Activated CD4-positive, alpha-beta T cell treated with anti-CD3 and anti-CD28 coated beads for 4 hours (primary cell): ENCODE results near the gene PCDHGB7.
"Not testable (repeated sequence)": the region's sequence is repeated elsewhere in the genome, so short reads cannot be mapped to it uniquely, and the experiment has no call there.

Experiments used
- DNase-seq, 2 donors: peaks; one replicate each; pipeline ENCODE4 v3.0.0-alpha.2; 2020

PCDHGB7 gene

DNA sequence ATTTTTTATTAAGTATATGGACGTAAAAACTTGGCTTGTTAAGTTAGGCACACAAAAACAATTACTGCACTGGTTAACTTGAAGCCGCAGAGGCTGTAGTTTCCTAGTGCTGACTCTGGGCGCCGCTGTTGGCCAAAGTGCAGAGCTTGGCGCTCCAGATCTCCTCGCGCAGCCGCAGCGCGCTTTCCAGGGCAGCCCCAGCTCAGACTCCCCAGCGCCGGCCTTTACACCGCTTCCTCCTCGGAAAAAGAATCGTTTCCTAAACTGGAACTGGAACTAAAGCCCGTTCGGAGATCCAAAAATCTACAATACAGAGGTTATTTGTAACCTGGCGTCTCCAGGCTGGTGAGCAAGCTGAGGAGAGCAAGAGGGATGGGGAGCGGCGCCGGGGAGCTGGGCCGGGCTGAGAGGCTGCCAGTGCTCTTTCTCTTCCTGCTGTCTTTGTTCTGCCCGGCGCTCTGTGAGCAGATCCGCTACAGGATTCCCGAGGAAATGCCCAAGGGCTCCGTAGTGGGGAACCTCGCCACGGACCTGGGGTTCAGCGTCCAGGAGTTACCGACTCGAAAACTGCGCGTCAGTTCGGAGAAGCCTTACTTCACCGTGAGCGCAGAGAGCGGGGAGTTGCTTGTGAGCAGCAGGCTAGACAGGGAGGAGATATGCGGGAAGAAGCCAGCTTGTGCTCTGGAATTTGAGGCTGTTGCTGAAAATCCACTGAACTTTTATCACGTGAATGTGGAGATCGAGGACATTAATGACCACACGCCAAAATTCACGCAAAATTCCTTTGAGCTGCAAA is 19.5 kb upstream of the PCDHGB7 start, which contains the start of gene PCDHGB5:
Gene PCDHGB5 (plus strand): TSS at position 192 of the 796 bp plus-strand sequence. CDS start 181 bp downstream, at position 373.
- DNase-seq = not testable (repeated sequence)

DNA sequence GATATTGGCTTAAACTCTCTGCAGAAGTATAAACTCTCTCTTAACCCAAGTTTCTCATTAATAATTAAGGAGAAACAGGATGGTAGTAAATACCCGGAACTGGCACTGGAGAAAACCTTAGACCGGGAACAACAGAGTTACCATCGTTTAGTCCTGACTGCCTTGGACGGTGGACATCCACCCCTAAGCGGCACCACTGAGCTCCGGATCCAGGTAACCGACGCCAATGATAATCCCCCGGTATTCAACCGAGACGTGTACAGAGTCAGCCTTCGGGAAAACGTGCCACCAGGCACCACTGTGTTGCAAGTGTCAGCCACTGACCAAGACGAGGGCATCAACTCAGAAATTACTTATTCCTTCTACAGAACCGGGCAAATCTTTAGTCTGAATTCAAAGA is 18.9 kb upstream of the PCDHGB7 start:
- no peak for DNase-seq

DNA sequence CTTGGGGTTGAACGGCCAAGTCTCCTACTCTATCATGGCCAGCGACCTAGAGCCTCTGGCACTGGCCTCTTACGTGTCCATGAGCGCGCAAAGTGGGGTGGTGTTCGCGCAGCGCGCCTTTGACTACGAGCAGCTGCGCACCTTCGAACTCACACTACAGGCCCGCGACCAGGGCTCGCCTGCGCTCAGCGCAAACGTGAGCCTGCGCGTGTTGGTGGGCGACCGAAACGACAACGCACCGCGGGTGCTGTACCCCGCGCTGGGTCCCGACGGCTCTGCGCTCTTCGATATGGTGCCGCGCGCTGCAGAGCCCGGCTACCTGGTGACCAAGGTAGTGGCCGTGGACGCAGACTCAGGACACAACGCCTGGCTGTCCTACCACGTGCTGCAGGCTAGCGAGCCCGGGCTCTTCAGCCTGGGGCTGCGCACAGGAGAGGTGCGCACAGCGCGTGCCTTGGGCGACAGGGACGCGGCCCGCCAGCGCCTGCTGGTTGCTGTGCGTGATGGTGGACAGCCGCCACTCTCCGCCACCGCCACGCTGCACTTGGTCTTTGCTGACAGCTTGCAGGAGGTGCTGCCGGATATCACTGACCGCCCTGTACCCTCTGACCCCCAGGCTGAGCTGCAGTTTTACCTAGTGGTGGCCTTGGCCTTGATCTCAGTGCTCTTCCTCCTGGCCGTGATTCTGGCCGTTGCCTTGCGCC is 17.8 kb upstream of the PCDHGB7 start:
- DNase-seq = no peak

DNA sequence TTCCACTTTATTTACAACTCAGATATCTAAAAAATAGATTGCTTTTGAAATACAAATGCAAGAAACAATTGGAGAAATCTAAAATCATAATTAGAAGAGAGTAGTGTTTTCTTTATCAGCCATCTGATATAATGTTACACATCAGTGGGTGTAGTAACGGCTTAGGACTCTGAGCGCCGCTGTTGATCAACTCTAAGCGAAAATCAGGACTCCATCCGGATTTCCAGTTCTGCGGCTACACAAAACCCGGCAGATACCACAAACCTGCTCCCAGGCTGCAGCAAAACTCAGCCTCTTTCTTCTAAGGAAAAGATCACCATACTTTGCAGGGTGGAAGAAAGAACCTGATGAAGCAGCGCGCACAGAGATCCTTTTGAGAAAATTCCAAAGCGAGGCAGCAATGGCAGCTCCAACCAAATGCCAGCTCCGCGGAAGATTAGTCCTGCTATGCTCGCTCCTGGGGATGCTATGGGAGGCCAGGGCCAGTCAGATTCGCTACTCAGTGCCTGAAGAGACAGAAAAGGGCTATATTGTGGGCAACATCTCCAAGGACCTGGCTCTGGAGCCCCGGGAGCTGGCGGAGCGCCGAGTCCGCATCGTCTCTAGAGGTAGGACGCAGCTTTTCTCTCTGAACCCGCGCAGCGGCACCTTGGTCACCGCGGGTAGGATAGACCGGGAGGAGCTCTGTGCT is 14.8 kb upstream of the PCDHGB7 start, which contains the start of gene PCDHGA9:
Gene PCDHGA9 (plus strand): TSS at position 226 of the 691 bp plus-strand sequence. CDS start 175 bp downstream, at position 401.
- no peak for DNase-seq

DNA sequence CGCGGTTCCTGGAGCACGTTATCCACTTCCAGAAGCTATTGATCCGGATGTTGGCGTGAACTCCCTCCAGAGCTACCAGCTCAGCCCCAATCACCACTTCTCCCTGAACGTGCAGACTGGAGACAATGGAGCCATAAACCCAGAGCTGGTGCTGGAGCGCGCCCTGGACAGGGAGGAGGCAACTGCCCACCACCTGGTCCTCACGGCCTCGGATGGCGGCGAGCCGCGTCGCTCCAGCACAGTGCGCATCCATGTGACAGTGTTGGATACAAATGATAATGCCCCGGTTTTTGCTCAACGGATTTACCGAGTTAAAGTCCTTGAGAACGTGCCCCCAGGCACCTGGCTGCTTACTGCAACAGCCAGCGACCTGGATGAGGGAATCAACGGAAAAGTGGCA is 14.1 kb upstream of the PCDHGB7 start:
- no peak for DNase-seq

DNA sequence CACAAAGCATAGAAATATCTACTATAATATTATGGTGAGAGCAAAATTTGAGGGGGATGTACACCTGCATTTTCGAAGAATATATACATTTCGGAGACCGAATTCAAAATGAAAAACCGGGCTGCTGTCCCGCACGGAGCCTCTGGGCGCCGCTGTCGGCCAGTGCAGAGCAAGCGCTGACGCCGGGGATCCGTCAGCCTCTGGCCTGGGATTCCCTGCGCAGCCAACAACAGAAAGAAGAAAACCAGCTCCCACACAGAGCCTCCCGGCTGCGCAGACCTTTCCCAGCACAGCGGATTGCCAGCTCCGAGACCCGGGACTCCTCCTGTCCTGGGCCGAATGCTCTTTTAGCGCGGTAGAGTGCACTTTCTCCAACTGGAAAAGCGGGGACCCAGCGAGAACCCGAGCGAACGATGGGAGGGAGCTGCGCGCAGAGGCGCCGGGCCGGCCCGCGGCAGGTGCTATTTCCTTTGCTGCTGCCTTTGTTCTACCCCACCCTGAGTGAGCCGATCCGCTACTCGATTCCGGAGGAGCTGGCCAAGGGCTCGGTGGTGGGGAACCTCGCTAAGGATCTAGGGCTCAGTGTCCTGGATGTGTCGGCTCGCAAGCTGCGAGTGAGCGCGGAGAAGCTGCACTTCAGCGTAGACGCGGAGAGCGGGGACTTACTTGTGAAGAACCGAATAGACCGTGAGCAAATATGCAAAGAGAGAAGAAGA is 9.5 kb upstream of the PCDHGB7 start, which contains the start of gene PCDHGB6:
Gene PCDHGB6 (plus strand): TSS at position 232 of the 716 bp plus-strand sequence. CDS start 182 bp downstream, at position 414.
- not testable (repeated sequence) for DNase-seq

DNA sequence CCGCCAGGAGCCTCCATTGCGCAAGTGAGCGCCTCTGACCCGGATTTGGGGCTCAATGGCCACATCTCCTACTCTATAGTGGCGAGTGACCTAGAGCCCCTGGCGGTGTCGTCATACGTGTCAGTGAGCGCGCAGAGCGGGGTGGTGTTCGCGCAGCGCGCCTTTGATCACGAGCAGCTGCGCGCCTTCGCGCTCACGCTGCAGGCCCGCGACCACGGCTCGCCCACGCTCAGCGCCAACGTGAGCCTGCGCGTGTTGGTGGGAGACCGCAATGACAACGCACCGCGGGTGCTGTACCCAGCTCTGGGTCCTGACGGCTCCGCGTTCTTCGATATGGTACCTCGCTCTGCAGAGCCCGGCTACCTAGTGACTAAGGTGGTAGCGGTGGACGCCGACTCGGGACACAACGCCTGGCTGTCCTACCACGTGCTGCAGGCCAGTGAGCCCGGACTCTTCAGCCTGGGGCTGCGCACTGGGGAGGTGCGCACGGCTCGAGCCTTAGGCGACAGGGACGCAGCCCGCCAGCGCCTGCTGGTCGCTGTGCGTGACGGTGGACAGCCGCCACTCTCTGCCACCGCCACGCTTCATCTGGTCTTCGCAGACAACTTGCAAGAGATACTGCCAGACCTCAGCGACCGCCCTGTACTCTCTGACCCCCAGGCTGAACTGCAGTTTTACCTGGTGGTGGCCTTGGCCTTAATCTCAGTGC is 7.7 kb upstream of the PCDHGB7 start:
- no peak for DNase-seq

DNA sequence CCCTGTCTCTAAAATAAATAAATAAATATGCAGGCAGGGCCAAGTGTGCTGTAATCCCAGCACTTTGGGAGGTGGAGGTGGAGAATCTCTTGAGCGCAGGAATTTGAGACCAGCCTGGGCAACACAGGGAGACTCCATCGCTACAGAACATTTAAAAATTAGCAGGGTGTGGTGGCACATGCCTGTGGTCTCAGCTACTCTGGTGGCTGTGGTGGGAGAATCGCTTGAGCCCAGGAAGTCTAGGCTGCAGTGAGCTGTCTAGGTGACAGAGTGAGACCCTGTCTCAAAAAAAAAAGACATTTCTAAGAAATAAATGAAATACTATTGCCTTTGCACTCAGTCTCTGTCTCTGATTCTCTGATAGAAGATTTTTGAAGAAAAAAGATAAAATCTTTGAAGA is 5.9 kb upstream of the PCDHGB7 start:
- DNase-seq = no peak

DNA sequence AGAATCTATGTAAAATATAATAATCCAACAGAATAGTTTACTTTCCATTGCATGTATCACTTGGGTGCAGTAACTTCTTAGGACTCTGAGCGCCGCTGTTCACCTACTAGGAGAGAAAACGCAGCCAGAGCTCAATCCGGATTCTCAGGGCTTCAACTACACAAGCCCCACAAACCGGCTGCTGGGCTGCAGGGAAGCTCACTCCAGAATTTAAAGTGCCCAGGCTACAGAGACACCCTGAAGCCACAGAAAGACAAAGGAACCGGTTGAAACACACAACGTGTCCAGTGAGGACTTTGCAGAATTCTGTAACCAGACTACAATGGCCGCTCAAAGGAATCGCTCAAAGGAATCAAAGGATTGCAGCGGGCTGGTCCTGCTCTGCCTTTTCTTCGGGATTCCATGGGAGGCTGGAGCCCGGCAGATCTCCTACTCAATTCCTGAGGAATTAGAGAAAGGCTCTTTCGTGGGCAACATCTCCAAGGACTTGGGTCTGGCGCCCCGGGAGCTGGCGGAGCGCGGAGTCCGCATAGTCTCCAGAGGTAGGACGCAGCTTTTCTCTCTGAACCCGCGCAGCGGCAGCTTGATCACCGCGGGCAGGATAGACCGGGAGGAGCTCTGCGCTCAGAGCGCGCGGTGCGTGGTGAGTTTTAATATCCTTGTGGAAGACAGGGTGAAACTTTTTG is 4.5 kb upstream of the PCDHGB7 start, which contains the start of gene PCDHGA10:
Gene PCDHGA10 (plus strand): TSS at position 134 of the 686 bp plus-strand sequence. CDS start 189 bp downstream, at position 323.
- peak; percentile 44 to 52 for DNase-seq

DNA sequence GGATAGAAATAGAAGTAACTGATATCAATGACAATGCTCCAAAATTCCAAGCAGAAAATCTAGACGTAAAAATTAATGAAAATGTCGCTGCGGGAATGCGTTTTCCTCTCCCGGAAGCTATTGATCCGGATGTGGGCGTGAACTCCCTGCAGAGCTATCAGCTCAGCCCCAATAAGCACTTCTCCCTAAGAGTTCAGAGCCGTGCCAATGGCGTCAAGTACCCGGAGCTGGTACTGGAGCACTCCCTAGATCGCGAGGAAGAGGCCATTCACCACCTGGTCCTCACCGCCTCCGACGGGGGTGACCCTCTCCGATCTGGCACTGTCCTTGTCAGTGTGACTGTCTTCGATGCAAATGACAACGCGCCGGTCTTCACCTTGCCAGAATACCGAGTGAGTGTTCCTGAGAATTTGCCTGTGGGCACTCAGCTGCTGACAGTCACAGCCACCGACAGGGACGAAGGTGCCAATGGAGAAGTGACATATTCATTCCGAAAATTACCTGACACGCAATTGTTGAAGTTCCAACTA is 3.9 kb upstream of the PCDHGB7 start:
- no peak for DNase-seq

DNA sequence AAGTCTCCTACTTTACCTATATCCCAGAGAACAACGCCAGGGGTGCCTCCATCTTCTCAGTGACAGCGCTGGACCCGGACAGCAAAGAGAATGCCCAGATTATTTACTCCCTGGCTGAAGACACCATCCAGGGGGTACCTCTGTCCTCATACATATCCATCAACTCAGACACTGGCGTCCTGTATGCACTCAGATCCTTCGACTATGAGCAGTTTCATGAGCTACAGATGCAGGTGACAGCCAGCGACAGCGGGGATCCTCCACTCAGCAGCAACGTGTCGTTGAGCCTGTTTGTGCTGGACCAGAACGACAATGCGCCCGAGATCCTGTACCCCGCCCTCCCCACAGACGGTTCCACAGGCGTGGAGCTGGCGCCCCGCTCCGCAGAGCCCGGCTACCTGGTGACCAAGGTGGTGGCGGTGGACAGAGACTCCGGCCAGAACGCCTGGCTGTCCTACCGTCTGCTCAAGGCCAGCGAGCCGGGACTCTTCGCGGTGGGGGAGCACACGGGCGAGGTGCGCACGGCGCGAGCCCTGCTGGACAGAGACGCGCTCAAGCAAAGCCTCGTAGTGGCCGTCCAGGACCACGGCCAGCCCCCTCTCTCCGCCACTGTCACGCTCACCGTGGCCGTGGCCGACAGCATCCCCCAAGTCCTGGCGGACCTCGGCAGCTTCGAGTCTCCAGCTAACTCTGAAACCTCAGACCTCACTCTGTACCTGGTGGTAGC is 2.8 kb upstream of the PCDHGB7 start:
- not testable (repeated sequence) for DNase-seq

DNA sequence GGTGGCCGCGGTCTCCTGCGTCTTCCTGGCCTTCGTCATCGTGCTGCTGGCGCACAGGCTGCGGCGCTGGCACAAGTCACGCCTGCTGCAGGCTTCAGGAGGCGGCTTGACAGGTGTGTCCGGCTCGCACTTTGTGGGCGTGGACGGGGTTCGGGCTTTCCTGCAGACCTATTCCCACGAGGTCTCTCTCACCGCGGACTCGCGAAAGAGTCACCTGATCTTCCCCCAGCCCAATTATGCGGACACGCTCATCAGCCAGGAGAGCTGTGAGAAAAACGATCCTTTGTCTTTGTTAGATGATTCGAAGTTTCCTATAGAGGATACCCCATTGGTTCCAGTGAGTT is 2.2 kb upstream of the PCDHGB7 start:
- DNase-seq = not testable (repeated sequence)

DNA sequence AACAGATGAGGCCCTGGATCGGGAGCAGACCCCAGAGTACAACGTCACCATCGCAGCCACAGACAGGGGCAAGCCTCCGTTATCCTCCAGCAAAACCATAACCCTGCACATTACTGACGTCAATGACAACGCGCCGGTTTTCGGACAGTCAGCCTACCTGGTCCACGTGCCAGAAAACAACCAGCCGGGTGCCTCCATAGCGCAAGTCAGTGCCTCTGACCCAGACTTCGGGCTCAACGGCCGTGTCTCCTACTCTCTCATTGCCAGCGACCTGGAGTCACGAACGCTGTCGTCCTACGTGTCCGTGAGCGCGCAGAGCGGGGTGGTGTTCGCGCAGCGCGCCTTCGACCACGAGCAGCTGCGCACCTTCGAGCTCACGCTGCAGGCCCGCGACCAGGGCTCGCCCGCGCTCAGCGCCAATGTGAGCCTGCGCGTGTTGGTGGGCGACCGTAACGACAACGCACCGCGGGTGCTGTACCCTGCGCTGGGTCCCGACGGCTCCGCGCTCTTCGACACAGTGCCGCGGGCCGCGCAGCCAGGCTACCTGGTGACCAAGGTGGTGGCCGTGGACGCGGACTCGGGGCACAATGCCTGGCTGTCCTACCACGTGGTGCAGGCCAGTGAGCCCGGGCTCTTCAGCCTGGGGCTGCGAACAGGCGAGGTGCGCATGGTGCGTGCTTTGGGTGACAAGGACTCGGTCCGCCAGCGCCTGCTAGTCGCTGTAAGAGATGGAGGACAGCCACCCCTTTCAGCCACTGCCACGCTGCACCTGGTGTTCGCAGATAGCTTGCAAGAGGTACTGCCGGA is 1.8 kb downstream of the PCDHGB7 start:
- no peak for DNase-seq

DNA sequence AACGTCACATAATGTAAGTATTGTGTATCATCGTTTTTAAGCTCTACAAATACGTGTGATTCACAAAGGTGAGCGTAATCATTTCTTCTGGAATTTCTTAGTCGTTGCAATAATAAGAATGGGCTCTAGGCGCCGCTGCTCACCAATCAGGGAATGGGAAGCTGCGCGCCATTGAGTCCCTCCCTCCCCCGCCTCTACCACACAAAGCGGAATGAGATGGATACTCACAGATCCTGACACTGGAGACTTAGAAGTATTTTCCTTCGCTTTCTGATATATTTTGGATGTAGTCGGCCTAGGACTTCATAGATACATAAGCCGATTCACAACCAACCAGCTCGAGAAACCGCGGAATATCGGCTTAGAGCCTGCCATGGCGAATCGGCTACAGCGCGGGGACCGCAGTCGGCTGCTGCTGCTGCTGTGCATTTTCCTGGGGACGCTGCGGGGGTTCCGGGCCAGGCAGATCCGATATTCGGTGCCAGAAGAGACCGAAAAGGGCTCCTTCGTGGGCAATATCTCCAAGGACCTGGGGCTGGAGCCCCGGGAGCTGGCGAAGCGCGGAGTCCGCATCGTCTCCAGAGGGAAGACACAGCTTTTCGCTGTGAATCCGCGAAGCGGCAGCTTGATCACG is 3.5 kb downstream of the PCDHGB7 start, which contains the start of gene PCDHGA11:
Gene PCDHGA11 (plus strand): TSS at position 197 of the 634 bp plus-strand sequence. CDS start 177 bp downstream, at position 374.
- DNase-seq = peak in 1 of 2 donors; percentile 24

DNA sequence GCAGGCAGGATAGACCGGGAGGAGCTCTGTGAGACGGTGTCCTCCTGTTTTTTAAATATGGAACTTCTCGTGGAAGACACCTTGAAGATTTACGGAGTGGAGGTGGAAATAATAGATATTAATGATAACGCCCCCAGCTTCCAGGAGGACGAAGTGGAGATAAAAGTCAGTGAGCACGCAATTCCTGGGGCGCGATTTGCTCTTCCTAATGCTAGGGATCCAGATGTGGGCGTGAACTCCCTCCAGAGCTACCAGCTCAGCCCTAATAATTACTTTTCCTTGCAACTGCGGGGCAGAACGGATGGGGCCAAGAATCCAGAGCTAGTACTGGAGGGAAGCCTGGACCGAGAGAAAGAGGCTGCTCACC is 4.0 kb downstream of the PCDHGB7 start:
- no peak for DNase-seq

DNA sequence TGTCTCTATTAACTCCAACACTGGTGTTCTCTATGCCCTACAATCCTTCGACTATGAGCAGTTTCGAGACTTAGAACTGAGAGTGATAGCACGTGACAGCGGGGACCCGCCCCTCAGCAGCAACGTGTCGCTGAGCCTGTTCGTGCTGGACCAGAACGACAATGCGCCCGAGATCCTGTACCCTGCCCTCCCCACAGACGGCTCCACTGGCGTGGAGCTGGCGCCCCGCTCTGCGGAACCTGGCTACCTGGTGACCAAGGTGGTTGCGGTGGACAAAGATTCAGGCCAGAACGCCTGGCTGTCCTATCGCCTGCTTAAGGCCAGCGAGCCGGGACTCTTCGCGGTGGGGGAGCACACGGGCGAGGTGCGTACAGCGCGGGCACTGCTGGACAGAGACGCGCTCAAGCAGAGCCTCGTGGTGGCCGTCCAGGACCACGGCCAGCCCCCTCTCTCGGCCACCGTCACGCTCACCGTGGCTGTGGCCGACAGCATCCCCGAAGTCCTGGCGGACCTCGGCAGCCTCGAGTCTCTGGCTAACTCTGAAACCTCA is 5.3 kb downstream of the PCDHGB7 start:
- no peak for DNase-seq

DNA sequence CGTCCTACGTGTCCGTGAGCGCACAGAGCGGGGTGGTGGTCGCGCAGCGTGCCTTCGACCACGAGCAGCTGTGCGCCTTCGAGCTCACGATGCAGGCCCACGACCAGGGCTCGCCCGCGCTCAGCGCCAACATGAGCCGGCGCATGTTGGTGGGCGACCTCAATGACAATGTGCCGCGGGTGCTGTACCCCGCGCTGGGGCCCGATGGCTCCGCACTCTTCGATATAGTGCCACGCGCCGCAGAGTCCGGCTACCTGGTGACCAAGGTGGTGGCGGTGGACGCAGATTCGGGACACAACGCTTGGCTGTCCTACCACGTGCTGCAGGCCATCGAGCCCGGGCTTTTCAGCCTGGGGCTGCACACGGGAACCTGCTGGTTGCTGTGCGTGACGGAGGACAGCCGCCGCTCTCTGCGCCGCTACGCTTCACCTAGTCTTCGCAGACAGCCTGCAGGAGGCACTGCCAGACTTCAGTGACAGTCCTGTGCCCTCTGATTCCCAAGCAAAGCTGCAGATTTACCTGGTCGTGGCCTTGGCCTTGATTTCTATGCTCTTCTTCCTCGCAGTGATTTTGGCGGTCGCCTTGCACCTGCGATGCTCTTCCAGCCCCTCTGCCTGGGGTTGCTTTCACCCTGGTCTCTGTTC is 10.4 kb downstream of the PCDHGB7 start:
- no peak for DNase-seq
